SK-N-SH treated with all-trans-retinoic acid at 6 μM for 48 hours (cell line): ENCODE results near the gene SYDE2.
A peak's percentile ranks its signal among the peaks of the same experiment; 100 is the strongest.
"Not testable (repeated sequence)": the region's sequence is repeated elsewhere in the genome, so short reads cannot be mapped to it uniquely, and the experiment has no call there.

ENCODE experiments used
- ATAC-seq: fragments of 200-7000 bp; cut with Tn5 transposase; 3 replicates; pipeline ENCODE4 v1.9.1; 2020; ENCODE audit warnings: mild to moderate bottlenecking, moderate library complexity
- BACH2 ChIP-seq: fragments of 250-450 bp; sonication (Bioruptor Pico); IDR thresholded peaks from 2 replicates; pipeline ENCODE4 v1.9.0; 2021; ENCODE audit warnings: mild to moderate bottlenecking, borderline replicate concordance
- CREB5 ChIP-seq: fragments of 250-450 bp; sonication (Bioruptor Pico); IDR thresholded peaks from 2 replicates; pipeline ENCODE4 v1.5.1; 2020; ENCODE audit warnings: low read depth, mild to moderate bottlenecking, moderate library complexity
- CSDC2 ChIP-seq: fragments of 250-450 bp; sonication (Bioruptor Pico); IDR thresholded peaks from 2 replicates; pipeline ENCODE4 v1.5.0; 2020; ENCODE audit warnings: mild to moderate bottlenecking, moderate library complexity
- GLIS3 ChIP-seq: fragments of 250-450 bp; sonication (Bioruptor Pico); IDR thresholded peaks from 2 replicates; pipeline ENCODE4 v1.5.0; 2020; ENCODE audit warnings: mild to moderate bottlenecking, moderate library complexity
- OSR1 ChIP-seq: fragments of 250-450 bp; sonication (Bioruptor Pico); IDR thresholded peaks from 2 replicates; pipeline ENCODE4 v1.8.0; 2022; ENCODE audit warnings: moderate library complexity, mild to moderate bottlenecking, inconsistent platforms
- PPARA ChIP-seq: fragments of 250-450 bp; sonication (Bioruptor Pico); IDR thresholded peaks from 2 replicates; pipeline ENCODE4 v1.5.0; 2020; ENCODE audit warnings: mild to moderate bottlenecking, borderline replicate concordance
- RARB ChIP-seq: fragments of 250-450 bp; sonication (Bioruptor Pico); IDR thresholded peaks from 2 replicates; pipeline ENCODE4 v1.8.0; 2021; ENCODE audit warnings: mild to moderate bottlenecking, moderate library complexity
- SNAI2 ChIP-seq: fragments of 250-450 bp; sonication (Bioruptor Pico); IDR thresholded peaks from 2 replicates; pipeline ENCODE4 v1.5.0; 2020; ENCODE audit warnings: mild to moderate bottlenecking, moderate library complexity
- TCF4 ChIP-seq: fragments of 250-450 bp; sonication (Bioruptor Pico); IDR thresholded peaks from 2 replicates; pipeline ENCODE4 v1.8.0; 2021; ENCODE audit warnings: mild to moderate bottlenecking, moderate library complexity, borderline replicate concordance
- TOX ChIP-seq: fragments of 250-450 bp; sonication (Bioruptor Pico); IDR thresholded peaks from 2 replicates; pipeline ENCODE4 v1.8.0; 2021; ENCODE audit warnings: mild to moderate bottlenecking, moderate library complexity, borderline replicate concordance
- ZC3H10 ChIP-seq: fragments of 250-450 bp; sonication (Bioruptor Pico); IDR thresholded peaks from 2 replicates; pipeline ENCODE4 v1.5.1; 2021; ENCODE audit warnings: mild to moderate bottlenecking, moderate library complexity
- ZFP3 ChIP-seq: fragments of 250-450 bp; sonication (Bioruptor Pico); IDR thresholded peaks from 2 replicates; pipeline ENCODE4 v1.5.0; 2020; ENCODE audit warnings: mild to moderate bottlenecking, moderate library complexity
- ZFP30 ChIP-seq: fragments of 450-650 bp; formaldehyde crosslinking; IDR thresholded peaks from 2 replicates; pipeline ENCODE4 v1.5.0; 2022; ENCODE audit warnings: mild to moderate bottlenecking, moderate library complexity
- ZNF70 ChIP-seq: fragments of 450-650 bp; formaldehyde crosslinking; IDR thresholded peaks from 2 replicates; pipeline ENCODE4 v1.5.0; 2020; ENCODE audit warnings: mild to moderate bottlenecking, moderate library complexity
- ZNF8 ChIP-seq: fragments of 450-650 bp; formaldehyde crosslinking; IDR thresholded peaks from 2 replicates; pipeline ENCODE4 v1.5.0; 2020; ENCODE audit warnings: mild to moderate bottlenecking, moderate library complexity
- TF ChIP-seq, protein P1 (sequence below): fragments of 250-450 bp; sonication (Bioruptor Pico); IDR thresholded peaks from 2 replicates; pipeline ENCODE4 v1.8.0; 2020; ENCODE audit warnings: mild to moderate bottlenecking, moderate library complexity, borderline replicate concordance
- TF ChIP-seq, protein P2 (sequence below): fragments of 250-450 bp; sonication (Bioruptor Pico); IDR thresholded peaks from 2 replicates; pipeline ENCODE4 v1.8.0; 2021; ENCODE audit warnings: low read depth, mild to moderate bottlenecking, moderate library complexity, borderline replicate concordance
- TF ChIP-seq, protein P3 (sequence below): fragments of 250-450 bp; sonication (Bioruptor Pico); IDR thresholded peaks from 2 replicates; pipeline ENCODE4 v1.5.0; 2020; ENCODE audit warnings: mild to moderate bottlenecking, moderate library complexity

Gene SYDE2, protein sequence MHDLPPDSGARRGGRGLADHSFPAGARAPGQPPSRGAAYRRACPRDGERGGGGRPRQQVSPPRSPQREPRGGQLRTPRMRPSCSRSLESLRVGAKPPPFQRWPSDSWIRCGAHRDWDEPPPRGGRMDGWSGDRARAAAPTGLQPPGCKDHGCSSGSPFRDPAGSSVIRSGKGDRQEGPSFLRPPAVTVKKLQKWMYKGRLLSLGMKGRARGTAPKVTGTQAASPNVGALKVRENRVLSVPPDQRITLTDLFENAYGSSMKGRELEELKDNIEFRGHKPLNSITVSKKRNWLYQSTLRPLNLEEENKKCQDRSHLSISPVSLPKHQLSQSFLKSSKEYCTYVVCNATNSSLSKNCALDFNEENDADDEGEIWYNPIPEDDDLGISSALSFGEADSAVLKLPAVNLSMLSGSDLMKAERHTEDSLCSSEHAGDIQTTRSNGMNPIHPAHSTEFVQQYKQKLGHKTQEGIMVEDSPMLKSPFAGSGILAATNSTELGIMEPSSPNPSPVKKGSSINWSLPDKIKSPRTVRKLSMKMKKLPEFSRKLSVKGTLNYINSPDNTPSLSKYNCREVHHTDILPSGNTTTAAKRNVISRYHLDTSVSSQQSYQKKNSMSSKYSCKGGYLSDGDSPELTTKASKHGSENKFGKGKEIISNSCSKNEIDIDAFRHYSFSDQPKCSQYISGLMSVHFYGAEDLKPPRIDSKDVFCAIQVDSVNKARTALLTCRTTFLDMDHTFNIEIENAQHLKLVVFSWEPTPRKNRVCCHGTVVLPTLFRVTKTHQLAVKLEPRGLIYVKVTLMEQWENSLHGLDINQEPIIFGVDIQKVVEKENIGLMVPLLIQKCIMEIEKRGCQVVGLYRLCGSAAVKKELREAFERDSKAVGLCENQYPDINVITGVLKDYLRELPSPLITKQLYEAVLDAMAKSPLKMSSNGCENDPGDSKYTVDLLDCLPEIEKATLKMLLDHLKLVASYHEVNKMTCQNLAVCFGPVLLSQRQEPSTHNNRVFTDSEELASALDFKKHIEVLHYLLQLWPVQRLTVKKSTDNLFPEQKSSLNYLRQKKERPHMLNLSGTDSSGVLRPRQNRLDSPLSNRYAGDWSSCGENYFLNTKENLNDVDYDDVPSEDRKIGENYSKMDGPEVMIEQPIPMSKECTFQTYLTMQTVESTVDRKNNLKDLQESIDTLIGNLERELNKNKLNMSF

GRCh38 chr1:85200463-85201339 lies at the start of gene SYDE2:
Gene SYDE2, minus strand, starts transcription at chr1:85201016. Its CDS starts 20 bp downstream, at chr1:85200996.
- peak; percentile 46 for ATAC-seq

GRCh38 chr1:85249042-85249441 lies 48.2 kb upstream of the SYDE2 start:
- not testable (repeated sequence) for ATAC-seq

More at GRCh38 chr1:85200463-85201339, at the start of gene SYDE2:
- no peak for TF ChIP-seq TOX (CRISPR knock-in tag)
- TF ChIP-seq ZC3H10 (CRISPR knock-in tag) = no peak
- TF ChIP-seq CSDC2 = no peak
- TF ChIP-seq, protein P1, sequence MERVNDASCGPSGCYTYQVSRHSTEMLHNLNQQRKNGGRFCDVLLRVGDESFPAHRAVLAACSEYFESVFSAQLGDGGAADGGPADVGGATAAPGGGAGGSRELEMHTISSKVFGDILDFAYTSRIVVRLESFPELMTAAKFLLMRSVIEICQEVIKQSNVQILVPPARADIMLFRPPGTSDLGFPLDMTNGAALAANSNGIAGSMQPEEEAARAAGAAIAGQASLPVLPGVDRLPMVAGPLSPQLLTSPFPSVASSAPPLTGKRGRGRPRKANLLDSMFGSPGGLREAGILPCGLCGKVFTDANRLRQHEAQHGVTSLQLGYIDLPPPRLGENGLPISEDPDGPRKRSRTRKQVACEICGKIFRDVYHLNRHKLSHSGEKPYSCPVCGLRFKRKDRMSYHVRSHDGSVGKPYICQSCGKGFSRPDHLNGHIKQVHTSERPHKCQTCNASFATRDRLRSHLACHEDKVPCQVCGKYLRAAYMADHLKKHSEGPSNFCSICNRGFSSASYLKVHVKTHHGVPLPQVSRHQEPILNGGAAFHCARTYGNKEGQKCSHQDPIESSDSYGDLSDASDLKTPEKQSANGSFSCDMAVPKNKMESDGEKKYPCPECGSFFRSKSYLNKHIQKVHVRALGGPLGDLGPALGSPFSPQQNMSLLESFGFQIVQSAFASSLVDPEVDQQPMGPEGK (CRISPR knock-in tag) = no peak
- TF ChIP-seq ZFP3 = no peak
- no peak for TF ChIP-seq ZNF70 (CRISPR knock-in tag)
- TF ChIP-seq BACH2 (CRISPR knock-in tag) = no peak
- TF ChIP-seq SNAI2 (CRISPR knock-in tag) = no peak
- TF ChIP-seq ZFP30 = no peak
- TF ChIP-seq RARB (CRISPR knock-in tag) = no peak
- TF ChIP-seq TCF4 (CRISPR knock-in tag) = no peak
- TF ChIP-seq, protein P2, sequence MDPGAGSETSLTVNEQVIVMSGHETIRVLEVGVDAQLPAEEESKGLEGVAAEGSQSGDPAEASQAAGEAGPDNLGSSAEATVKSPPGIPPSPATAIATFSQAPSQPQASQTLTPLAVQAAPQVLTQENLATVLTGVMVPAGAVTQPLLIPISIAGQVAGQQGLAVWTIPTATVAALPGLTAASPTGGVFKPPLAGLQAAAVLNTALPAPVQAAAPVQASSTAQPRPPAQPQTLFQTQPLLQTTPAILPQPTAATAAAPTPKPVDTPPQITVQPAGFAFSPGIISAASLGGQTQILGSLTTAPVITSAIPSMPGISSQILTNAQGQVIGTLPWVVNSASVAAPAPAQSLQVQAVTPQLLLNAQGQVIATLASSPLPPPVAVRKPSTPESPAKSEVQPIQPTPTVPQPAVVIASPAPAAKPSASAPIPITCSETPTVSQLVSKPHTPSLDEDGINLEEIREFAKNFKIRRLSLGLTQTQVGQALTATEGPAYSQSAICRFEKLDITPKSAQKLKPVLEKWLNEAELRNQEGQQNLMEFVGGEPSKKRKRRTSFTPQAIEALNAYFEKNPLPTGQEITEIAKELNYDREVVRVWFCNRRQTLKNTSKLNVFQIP (CRISPR knock-in tag) = no peak
- no peak for TF ChIP-seq OSR1 (CRISPR knock-in tag)
- TF ChIP-seq, protein P3, sequence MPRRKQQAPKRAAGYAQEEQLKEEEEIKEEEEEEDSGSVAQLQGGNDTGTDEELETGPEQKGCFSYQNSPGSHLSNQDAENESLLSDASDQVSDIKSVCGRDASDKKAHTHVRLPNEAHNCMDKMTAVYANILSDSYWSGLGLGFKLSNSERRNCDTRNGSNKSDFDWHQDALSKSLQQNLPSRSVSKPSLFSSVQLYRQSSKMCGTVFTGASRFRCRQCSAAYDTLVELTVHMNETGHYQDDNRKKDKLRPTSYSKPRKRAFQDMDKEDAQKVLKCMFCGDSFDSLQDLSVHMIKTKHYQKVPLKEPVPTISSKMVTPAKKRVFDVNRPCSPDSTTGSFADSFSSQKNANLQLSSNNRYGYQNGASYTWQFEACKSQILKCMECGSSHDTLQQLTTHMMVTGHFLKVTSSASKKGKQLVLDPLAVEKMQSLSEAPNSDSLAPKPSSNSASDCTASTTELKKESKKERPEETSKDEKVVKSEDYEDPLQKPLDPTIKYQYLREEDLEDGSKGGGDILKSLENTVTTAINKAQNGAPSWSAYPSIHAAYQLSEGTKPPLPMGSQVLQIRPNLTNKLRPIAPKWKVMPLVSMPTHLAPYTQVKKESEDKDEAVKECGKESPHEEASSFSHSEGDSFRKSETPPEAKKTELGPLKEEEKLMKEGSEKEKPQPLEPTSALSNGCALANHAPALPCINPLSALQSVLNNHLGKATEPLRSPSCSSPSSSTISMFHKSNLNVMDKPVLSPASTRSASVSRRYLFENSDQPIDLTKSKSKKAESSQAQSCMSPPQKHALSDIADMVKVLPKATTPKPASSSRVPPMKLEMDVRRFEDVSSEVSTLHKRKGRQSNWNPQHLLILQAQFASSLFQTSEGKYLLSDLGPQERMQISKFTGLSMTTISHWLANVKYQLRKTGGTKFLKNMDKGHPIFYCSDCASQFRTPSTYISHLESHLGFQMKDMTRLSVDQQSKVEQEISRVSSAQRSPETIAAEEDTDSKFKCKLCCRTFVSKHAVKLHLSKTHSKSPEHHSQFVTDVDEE = no peak
- TF ChIP-seq PPARA = no peak
- no peak for TF ChIP-seq CREB5 (CRISPR knock-in tag)
- no peak for TF ChIP-seq ZNF8 (CRISPR knock-in tag)
- TF ChIP-seq GLIS3 (CRISPR knock-in tag) = no peak

DNA sequence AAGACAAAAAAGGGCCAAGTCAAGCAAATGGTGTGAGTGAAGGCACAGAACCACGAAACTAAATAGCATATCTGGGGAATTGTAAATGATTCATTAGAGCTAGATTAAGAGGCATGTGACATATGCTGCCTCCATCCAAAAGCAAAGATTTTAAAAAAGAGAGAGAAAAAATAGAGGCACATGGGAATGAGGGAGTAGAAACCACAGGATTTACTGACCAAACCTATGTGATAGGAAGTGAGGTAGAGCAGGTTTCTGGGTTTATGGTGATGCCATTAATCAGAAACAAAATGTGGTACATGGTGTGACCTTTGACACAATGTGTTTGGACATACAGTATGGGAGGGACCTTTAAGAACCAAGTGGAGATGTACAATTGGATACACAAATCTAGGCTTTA lies 45.1 kb upstream of the SYDE2 start:
- TF ChIP-seq ZNF70 (CRISPR knock-in tag) (no peak), RARB (CRISPR knock-in tag) (no peak)
- ATAC-seq = no peak
